Activated B cell treated with CpG ODN at 0.5 μM for 24 hours (primary cell): ENCODE measurements around the gene ZBTB26. TPM values are rescaled to one million over a fixed set of nuclear protein-coding genes. Genes with fewer than 3 reads are reported as not detected.

Source experiments
- ATAC-seq: fragments of 200-7000 bp; cut with Tn5 transposase; one replicate; pipeline ENCODE4 v1.10.0; 2021; ENCODE audit warnings: low read depth, mild to moderate bottlenecking, moderate library complexity
- CTCF ChIA-PET: fragments of 350-600 bp; sonication (Branson Sonifier 250); formaldehyde crosslinking; loops from one replicate; lab custom pipeline; 2021; ENCODE audit warnings: antibody characterized with exemption; lab: Charles Lee
- POLR2A ChIA-PET: fragments of 350-600 bp; sonication (Branson Sonifier 250); formaldehyde crosslinking; loops from one replicate; lab custom pipeline; 2021; ENCODE audit warnings: antibody characterized with exemption; lab: Charles Lee
- DNase-seq: peaks from one replicate; pipeline ENCODE4 v3.0.0; 2022
- H3K27ac Mint-ChIP-seq: one replicate; pipeline ENCODE4 v1.8.0; 2020; ENCODE audit warnings: mixed read lengths
- H3K27me3 Mint-ChIP-seq: one replicate; pipeline ENCODE4 v1.8.0; 2021; ENCODE audit warnings: mixed read lengths
- H3K36me3 Mint-ChIP-seq: one replicate; pipeline ENCODE4 v1.8.0; 2021; ENCODE audit warnings: low read depth, mixed read lengths
- H3K4me1 Mint-ChIP-seq: one replicate; pipeline ENCODE4 v1.8.0; 2021; ENCODE audit warnings: mixed read lengths
- H3K4me3 Mint-ChIP-seq: one replicate; pipeline ENCODE4 v1.8.0; 2020; ENCODE audit warnings: mild to moderate bottlenecking, mixed read lengths
- H3K9me3 Mint-ChIP-seq: one replicate; pipeline ENCODE4 v1.8.0; 2020; ENCODE audit warnings: mixed read lengths
- CTCF ChIP-seq: fragments of 200-600 bp; IDR thresholded peaks from one replicate; pipeline ENCODE4 v1.8.0; 2022; ENCODE audit warnings: antibody characterized with exemption, mild to moderate bottlenecking
- intact Hi-C: fragments of 100-400 bp; cut with micrococcal nuclease; formaldehyde crosslinking; loops from one replicate; pipeline ENCODE4 v1.15.1; 2024
- total RNA-seq: library from RNA; stranded (reverse); gene quantifications from 2 replicates; pipeline ENCODE4 v1.2.3, GENCODE V29; 2022

The ZBTB26 gene
- total RNA-seq, 1 donor from 2014 or later: 11.9 TPM

DNA sequence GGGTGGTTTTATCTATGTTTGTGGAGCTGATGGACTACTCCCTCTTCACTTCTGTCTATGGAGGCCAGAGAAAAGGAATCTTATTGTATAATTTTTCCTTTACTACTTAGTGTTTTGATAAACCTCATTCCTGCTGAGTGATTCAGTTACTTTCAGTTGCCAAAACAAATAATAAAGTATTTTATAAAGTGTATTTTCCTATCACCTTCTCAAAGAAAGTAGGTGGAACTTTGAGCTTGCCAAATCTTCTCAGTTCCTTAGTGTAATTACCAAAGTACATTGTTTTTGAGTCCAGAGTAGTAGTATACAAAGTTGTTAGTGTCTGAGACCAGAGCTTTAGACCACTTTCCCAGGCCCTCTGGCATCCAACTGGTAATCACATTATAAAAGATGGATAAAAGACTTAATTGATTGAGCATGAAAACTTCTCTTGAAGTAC lies 23.0 kb upstream of the ZBTB26 start:
- H3K36me3 Mint-ChIP-seq: peaks cover 12% of the 10 kb centered on the region
- ChIA-PET CTCF (no interaction called here), POLR2A (no interaction called here)
- DNase-seq: no peak
- no peak for ATAC-seq
- H3K27me3 Mint-ChIP-seq: no peaks in the 10 kb centered on the region
- no peak overlapping the region for H3K27ac Mint-ChIP-seq
- intact Hi-C loops: no loop called here
- peaks cover 27% of the 10 kb centered on the region for H3K4me1 Mint-ChIP-seq
- no peak for TF ChIP-seq CTCF
- H3K9me3 Mint-ChIP-seq: no peaks in the 10 kb centered on the region
- H3K4me3 Mint-ChIP-seq: no peak overlapping the region

DNA sequence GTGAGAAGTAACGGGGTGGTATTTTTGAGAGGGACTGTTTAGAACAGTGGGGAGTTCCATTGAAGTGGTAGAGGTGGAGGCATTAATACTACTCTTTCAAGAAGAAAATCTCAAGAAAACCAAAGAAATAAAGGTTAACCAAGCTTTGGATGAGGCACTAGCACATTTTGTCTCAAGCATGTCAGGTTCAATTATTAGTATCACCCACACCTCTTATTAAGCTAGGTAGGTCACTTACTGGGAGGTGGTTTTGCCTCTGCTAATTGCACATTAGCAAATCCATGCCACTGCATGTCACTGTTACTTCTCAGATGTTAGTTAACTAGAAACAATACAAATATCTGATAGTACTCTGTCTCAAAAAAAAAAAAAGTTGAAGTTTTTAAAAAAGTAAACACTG lies 19.7 kb upstream of the ZBTB26 start:
- DNase-seq (no peak), ATAC-seq (no peak)
- peaks cover 34% of the 10 kb centered on the region for H3K4me1 Mint-ChIP-seq
- CTCF ChIA-PET: no interaction called here
- H3K27me3 Mint-ChIP-seq: no peaks in the 10 kb centered on the region
- POLR2A ChIA-PET: no interaction called here
- no peaks in the 10 kb centered on the region for H3K9me3 Mint-ChIP-seq
- no peak for TF ChIP-seq CTCF
- intact Hi-C loops: no loop called here
- H3K4me3 Mint-ChIP-seq: no peak overlapping the region
- H3K27ac Mint-ChIP-seq: no peak overlapping the region
- H3K36me3 Mint-ChIP-seq: peaks cover 6% of the 10 kb centered on the region

DNA sequence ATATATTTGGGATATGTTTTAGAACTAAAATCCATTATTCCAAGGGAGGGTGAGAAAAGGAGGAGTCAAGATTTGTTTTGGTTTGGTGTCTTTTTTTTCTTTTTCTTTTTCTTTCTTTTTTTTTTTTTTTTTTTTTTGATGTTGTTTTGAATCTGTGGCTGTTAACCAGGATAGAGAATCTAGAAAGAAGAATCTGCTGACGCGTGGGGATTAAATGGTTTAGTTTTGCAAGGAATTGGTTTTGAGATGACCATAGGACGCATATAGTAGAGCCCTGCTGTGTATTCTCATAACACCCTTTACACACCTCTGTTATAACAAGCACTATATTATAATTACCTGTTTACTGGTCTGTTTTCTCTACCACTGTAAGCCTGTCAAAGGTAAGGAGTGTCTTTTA lies 19.0 kb upstream of the ZBTB26 start:
- H3K9me3 Mint-ChIP-seq: no peaks in the 10 kb centered on the region
- CTCF ChIA-PET: no interaction called here
- peaks cover 35% of the 10 kb centered on the region for H3K4me1 Mint-ChIP-seq
- H3K4me3 Mint-ChIP-seq: no peak overlapping the region
- no peak for TF ChIP-seq CTCF
- POLR2A ChIA-PET: no interaction called here
- intact Hi-C loops: no loop called here
- no peaks in the 10 kb centered on the region for H3K27me3 Mint-ChIP-seq
- ATAC-seq (no peak), DNase-seq (no peak)
- H3K36me3 Mint-ChIP-seq: peaks cover 13% of the 10 kb centered on the region
- no peak overlapping the region for H3K27ac Mint-ChIP-seq

GRCh38 chr9:122949696-122950095 lies 18.4 kb upstream of the ZBTB26 start:
- Mint-ChIP-seq H3K9me3 (no peaks in the 10 kb centered on the region), H3K27ac (no peak overlapping the region), H3K27me3 (no peaks in the 10 kb centered on the region), H3K4me1 (peaks cover 31% of the 10 kb centered on the region), H3K36me3 (peaks cover 15% of the 10 kb centered on the region), H3K4me3 (no peak overlapping the region)
- DNase-seq (no peak), ATAC-seq (no peak)
- TF ChIP-seq CTCF: no peak
- intact Hi-C loops: no loop called here
- POLR2A ChIA-PET: no interaction called here
- CTCF ChIA-PET: no interaction called here

DNA sequence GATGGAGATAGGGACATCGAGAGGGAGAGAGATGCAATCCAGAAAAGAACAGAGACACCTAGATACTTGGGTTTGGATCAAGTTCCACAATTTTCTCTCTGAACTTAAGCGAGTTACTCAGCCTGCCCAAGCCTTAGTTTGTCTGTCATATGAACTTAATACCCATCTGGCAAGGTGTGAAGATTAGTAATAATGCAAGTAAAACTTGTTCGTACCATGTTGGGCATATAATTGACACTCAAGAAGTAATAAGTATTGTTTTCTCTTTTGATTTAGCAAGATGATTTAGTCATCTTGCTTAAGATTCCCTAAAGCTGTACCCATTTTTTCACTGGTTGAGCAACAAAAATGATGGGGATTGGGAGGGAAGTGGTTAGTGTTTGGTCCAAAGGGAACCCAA lies 17.0 kb upstream of the ZBTB26 start:
- Mint-ChIP-seq H3K4me1 (peaks cover 29% of the 10 kb centered on the region), H3K9me3 (no peaks in the 10 kb centered on the region), H3K27ac (no peak overlapping the region), H3K27me3 (no peaks in the 10 kb centered on the region), H3K36me3 (peaks cover 17% of the 10 kb centered on the region), H3K4me3 (no peak overlapping the region)
- CTCF ChIA-PET: no interaction called here
- ATAC-seq: no peak
- DNase-seq: no peak
- intact Hi-C loops: no loop called here
- no peak for TF ChIP-seq CTCF
- POLR2A ChIA-PET: interaction anchor here (1.2 kb wide), 1 partner anchor 17 kb away, joined by 4 read pairs; the partner anchor contains the start of gene ZBTB26
